Right lobe of liver (tissue), 4 donors: Measurements from ENCODE around the gene HSF4.

ENCODE experiments used
- POLR2A ChIP-seq: fragments of 450-650 bp; IDR thresholded peaks from one replicate; pipeline ENCODE4 v1.6.1; 2017; ENCODE audit warnings: antibody characterized with exemption, mild to moderate bottlenecking
- TF ChIP-seq, protein P1 (sequence below), 4 donors: fragments of 200-600 bp in 3 of 4; fragments of 450-650 bp in 1 of 4; IDR thresholded peaks; one replicate each; pipeline versions ENCODE4 v1.5.1 to v1.8.0; 2016 to 2022; ENCODE audit warnings: antibody characterized with exemption in 4 of 4, mild to moderate bottlenecking in 2 of 4
- donor health status: DM: no; HTN: no; CAD: no.
- donor health status: DM: no; HTN: no; CAD: no.
- donor health status: DM: no; HTN: yes; CAD: no.

DNA sequence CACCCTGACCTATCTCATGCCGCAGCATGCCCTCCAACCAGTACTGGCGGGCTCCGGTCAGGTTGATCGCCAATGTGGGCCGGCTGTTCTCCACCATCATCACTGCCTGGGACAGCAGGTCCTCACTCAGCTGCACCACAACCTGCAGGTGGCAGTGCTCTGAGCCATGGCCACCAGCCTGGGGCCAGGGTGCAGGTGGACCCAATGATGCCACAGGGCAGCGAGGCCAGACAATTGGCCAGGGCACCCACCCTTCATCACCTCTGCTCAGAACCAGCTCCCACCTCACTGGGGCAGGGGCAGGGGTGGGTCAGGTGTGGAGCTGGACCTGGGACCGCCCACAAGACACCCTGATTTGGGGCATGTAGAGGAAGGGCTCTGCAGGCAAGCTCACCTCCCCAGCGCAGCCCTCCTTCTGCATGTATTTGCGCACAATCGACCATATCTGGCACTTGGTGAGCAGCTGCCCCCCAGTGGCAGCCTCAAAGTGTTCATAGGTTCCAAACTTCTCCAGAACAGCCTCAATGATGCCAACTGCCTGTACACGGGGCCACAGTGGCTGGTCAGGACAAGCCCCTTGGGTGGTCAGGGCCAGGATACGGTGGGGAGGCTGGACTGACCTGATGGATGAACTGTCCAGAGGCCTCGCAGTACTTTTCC lies 15.0 kb downstream of the HSF4 start:
- TF ChIP-seq, protein P1, sequence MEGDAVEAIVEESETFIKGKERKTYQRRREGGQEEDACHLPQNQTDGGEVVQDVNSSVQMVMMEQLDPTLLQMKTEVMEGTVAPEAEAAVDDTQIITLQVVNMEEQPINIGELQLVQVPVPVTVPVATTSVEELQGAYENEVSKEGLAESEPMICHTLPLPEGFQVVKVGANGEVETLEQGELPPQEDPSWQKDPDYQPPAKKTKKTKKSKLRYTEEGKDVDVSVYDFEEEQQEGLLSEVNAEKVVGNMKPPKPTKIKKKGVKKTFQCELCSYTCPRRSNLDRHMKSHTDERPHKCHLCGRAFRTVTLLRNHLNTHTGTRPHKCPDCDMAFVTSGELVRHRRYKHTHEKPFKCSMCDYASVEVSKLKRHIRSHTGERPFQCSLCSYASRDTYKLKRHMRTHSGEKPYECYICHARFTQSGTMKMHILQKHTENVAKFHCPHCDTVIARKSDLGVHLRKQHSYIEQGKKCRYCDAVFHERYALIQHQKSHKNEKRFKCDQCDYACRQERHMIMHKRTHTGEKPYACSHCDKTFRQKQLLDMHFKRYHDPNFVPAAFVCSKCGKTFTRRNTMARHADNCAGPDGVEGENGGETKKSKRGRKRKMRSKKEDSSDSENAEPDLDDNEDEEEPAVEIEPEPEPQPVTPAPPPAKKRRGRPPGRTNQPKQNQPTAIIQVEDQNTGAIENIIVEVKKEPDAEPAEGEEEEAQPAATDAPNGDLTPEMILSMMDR (IDR thresholded peaks at IDR 0.05): peak in 2 of 4 donors; percentile 6 to 15
- no peak for TF ChIP-seq POLR2A
